Measurements from ENCODE around the gene RAI14.

Gene RAI14

DNA sequence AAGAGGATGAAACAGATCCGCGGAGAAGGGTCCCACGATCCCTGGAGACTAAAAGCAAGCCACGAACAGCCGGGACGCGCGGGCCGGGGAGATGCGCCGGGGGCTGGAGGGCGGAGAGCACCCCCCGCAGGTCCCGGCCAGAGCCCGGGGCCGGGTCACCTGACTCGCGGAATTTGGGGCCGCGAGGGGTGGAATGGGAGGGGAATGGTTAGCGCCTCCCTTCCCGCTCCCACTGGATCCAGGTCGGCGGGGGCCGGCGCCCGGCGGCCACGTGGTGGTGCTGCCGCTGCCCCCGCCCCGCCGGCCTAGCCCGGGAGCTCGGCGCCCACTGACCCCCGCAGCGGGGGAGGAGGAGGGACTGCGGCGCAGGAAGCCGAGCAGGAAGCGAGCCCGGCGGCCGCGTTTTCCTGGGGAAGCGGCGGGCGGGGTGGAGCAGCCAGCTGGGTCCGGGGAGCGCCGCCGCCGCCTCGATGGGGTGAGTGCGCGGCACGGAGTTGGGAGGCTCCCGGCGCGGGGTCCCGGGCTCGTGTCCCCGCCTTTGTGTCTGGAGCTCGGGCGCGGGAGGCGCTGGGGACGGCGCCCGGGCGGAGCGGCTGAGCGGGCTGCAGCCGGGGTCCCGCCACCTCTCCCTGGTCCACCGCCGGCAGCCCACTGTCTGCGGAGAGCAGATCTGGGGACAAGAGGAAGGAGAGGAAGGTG lies at the start of gene RAI14:
Gene RAI14 (plus strand): TSS at position 328 of the 699 bp plus-strand sequence. CDS start 30,592 bp downstream, outside the sequence.
- DNase-seq (ENCODE audit: low spot score), result peak; percentile 45
- TF ChIP-seq, protein P1, sequence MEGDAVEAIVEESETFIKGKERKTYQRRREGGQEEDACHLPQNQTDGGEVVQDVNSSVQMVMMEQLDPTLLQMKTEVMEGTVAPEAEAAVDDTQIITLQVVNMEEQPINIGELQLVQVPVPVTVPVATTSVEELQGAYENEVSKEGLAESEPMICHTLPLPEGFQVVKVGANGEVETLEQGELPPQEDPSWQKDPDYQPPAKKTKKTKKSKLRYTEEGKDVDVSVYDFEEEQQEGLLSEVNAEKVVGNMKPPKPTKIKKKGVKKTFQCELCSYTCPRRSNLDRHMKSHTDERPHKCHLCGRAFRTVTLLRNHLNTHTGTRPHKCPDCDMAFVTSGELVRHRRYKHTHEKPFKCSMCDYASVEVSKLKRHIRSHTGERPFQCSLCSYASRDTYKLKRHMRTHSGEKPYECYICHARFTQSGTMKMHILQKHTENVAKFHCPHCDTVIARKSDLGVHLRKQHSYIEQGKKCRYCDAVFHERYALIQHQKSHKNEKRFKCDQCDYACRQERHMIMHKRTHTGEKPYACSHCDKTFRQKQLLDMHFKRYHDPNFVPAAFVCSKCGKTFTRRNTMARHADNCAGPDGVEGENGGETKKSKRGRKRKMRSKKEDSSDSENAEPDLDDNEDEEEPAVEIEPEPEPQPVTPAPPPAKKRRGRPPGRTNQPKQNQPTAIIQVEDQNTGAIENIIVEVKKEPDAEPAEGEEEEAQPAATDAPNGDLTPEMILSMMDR (IDR thresholded peaks at IDR 0.05; ENCODE audit: extremely low read depth, missing control alignments), result no peak

DNA sequence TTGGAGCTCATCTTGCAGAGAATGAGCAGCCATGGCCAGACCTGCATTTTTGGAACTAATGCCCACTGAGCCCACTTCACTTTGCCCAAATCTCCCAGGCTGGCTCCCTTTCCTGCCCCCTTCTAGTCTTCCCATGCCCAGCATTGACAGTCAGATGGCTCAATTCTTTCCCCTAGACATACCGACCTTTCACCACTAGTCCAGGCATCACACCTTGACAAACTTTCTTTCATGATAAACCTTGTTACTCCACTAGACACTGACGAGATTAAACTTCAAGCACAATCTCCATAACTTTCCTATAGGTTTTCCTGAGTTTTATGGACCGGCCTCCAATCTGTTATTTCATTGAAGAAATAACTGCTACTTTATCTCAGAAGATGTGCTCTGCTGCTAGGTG lies 47.8 kb upstream of the RAI14 start:
- TF ChIP-seq, protein P1 (IDR thresholded peaks at IDR 0.05; ENCODE audit: extremely low read depth, missing control alignments), result no peak
- no peak for DNase-seq (ENCODE audit: low spot score)

DNA sequence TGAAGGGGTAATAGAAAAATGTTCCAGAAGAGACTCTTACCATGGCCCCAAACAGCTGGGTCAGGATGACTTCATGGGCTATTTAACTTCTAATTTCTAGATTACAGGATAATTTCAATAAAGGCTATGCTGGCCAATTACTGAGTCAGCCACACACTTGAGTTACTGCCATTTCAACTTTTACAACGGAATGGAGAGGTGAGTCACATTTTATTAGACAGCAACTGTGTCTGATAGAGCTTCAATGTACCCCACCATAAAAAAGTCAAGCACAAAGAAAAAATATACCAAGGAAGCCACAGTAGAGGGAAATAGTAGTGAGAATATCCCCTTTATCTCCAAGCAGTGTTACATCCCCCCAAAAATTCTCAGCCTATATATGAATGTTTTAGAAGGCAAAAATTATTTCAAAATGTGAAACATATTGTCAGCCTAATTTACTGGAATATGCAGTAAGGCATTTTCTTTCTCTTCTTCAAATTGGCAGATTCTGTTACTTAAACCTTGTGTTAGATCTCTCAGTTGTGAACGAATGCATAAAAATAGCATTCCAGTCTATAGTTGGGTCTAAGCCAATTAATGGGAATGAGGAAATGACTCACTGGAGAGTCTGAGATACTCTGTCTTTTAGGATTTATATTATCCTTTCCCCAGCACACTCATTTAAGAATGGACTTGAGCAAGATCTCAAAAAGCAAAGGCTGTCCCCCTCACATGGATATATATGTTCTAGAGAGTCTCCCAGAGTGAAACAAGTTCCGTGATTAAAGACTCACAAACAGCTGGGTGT lies 47.1 kb upstream of the RAI14 start:
- DNase-seq (ENCODE audit: low spot score), result no peak
- TF ChIP-seq, protein P1 (IDR thresholded peaks at IDR 0.05; ENCODE audit: extremely low read depth, missing control alignments), result no peak

DNA sequence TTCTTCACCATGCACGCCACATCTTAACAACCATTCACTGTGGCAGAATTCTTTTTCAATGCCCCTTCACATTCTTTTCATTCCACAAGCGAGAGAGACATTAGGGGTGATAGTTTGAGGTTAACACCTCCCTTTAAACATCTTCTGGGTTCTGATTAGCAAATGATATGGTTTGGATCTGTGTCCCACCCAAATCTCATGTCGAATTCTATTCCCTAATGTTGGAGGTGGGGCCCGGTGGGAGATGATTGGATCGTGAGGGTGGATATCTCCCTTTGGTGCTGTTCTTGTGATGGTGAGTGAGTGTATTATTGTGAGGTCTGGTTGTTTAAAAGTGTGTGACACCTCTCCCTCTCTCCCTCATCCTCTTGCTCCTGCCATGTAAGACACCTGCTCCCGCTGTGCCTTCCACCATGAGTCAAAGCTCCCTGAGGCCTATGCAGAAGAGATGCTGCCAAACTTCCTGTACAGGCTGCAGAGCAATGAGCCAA lies 46.1 kb upstream of the RAI14 start:
- TF ChIP-seq, protein P1 (IDR thresholded peaks at IDR 0.05; ENCODE audit: extremely low read depth, missing control alignments), result no peak

DNA sequence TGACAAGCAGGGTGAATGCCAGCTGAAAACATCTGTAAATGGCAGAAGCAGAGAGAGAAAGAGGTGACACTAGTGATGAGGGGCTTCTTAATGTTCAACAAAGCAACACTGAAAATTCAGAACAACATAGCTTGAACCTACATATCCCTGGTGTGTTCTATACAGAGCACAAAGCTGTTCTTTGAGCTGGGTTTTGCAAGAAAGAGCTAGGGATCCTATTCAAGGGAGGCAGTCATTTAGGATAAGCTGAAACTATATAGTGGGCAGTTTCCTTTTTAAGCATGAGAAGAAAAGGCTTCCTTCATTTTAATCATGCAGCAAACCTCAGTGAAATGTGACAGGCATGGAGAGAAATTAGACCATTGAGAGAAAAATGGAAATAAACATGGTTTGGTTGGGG lies 45.6 kb upstream of the RAI14 start:
- DNase-seq (ENCODE audit: low spot score), result no peak
- TF ChIP-seq, protein P1 (IDR thresholded peaks at IDR 0.05; ENCODE audit: extremely low read depth, missing control alignments), result no peak

More for the DNA sequence above, 46.1 kb upstream of the RAI14 start:
- DNase-seq (ENCODE audit: low spot score), result no peak

DNA sequence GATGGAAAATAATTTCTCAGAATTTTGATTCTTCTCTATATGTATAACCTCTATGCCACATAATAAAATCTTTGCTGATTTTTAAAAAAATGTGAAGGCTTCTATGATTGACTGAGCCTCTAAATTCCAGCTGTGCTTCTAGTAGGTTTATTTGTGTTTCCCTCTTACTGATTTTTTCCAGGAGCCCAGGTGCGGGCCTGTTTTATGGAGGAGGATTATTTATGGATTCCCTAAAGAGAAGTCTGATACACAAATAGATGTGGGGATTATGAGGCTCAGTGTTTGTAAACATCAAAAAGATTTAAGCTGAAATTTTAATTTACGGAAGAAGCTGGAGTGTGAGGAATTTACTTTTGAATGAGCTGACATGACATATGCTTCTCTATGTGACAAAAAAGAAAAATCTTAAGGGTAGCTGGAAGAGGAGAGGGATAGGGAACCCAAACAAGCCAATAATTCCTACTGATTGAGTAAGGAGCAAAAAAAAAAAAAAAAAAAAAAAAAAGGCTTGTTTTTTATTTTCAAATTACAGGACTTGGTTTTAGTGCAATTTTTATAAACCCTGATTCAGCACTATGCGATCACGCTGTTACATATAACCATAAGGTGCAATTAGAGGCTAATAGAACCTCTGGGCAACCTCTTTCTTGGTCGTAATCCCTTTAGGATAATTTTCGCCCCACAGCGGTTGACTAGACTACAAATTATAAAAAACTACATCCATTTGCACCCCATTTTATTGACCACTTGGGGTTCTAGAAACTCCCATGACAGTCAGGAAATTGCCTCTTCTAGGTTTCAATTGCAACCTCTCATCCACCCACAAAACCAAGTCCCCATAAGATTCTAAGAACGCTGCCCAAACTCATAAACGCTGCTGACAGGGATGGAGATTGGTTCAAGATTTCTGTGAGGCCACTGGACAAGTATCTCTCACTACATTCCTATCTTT lies 44.4 kb upstream of the RAI14 start:
- DNase-seq (ENCODE audit: low spot score), result no peak
- TF ChIP-seq, protein P1 (IDR thresholded peaks at IDR 0.05; ENCODE audit: extremely low read depth, missing control alignments), result no peak
